Transverse colon (tissue), 4 donors: Measurements from ENCODE around the gene KRTAP12-2.

Source experiments
- CTCF ChIP-seq, 5 experiments: fragments of 200-600 bp in 3 of 5; fragments of 450-650 bp in 2 of 5; sonication (generic) in 3 of 5; IDR thresholded peaks; 1 replicate in 2 of 5; 2 replicates in 3 of 5; pipeline ENCODE4 v1.5.1; 2016 to 2017; ENCODE audit warnings: antibody characterized with exemption in 5 of 5, inconsistent platforms in 3 of 5, mild to moderate bottlenecking in 2 of 5, moderate library complexity in 1 of 5
- EP300 ChIP-seq: sonication (generic); formaldehyde crosslinking; IDR thresholded peaks from one replicate; pipeline ENCODE4 v1.6.1; 2017; ENCODE audit warnings: antibody characterized with exemption, low read depth
- POLR2A ChIP-seq: fragments of 450-650 bp; IDR thresholded peaks from one replicate; pipeline ENCODE4 v1.6.1; 2016; ENCODE audit warnings: antibody characterized with exemption, mild to moderate bottlenecking, moderate library complexity
- POLR2AphosphoS5 ChIP-seq, 3 donors: sonication (generic); formaldehyde crosslinking; IDR thresholded peaks; one replicate each; pipeline ENCODE4 v1.6.1; 2016; ENCODE audit warnings: antibody characterized with exemption in 3 of 3

DNA sequence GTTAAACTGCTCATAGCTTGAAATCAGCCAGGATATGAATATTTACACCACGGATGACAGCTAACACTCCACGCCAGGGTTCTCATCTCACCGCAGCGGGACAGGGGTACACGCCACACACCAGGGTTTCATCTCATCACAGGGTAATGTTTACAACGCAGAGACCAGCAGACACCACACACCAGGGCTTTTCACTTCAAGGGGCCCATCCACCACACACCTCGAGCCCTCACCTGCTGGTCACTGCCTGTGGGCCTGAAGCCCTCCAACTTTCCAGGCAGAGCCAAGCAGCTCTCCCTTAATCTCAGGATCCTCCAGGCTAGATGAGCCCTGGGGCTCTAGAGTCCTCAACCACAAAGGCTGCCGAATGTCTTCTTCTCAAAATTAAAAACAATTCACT, 28.9 kb upstream of the KRTAP12-2 start:
- TF ChIP-seq CTCF (IDR thresholded peaks at IDR 0.05) (no peak), POLR2A (no peak), EP300 (no peak), POLR2AphosphoS5 (IDR thresholded peaks at IDR 0.05) (no peak)
